Duodenal mucosa (tissue), 2 donors: ENCODE results near the gene EIF5A.

ENCODE experiments used
- H3K27ac ChIP-seq: one replicate; pipeline ENCODE4 v1.7.0; 2013; ENCODE audit warnings: low read depth, low read length
- H3K27me3 ChIP-seq, 2 donors: one replicate each; pipeline ENCODE4 v1.7.0; 2013; ENCODE audit warnings: low read length in 2 of 2, control low read depth in 1 of 2; ENCODE audit not compliant: insufficient read depth in 2 of 2, control insufficient read depth in 1 of 2
- H3K36me3 ChIP-seq, 2 donors: one replicate each; pipeline ENCODE4 v1.7.0; 2013; ENCODE audit warnings: low read length in 2 of 2, control low read depth in 1 of 2; ENCODE audit not compliant: insufficient read depth in 2 of 2, control insufficient read depth in 1 of 2
- H3K4me1 ChIP-seq, 2 donors: one replicate each; pipeline ENCODE4 v1.7.0; 2013; ENCODE audit warnings: low read length in 2 of 2, control low read depth in 1 of 2; ENCODE audit not compliant: insufficient read depth in 2 of 2, control insufficient read depth in 1 of 2
- H3K4me3 ChIP-seq, 2 donors: one replicate each; pipeline ENCODE4 v1.7.0; 2013; ENCODE audit warnings: low read length in 2 of 2, low read depth in 1 of 2
- H3K9ac ChIP-seq, 2 donors: one replicate each; pipeline ENCODE4 v1.7.0; 2013; ENCODE audit warnings: low read length in 2 of 2, low read depth in 1 of 2
- H3K9me3 ChIP-seq, 2 donors: one replicate each; pipeline ENCODE4 v1.7.0; 2013; ENCODE audit warnings: low read length in 2 of 2, control low read depth in 1 of 2; ENCODE audit not compliant: control insufficient read depth in 1 of 2

Gene EIF5A

DNA sequence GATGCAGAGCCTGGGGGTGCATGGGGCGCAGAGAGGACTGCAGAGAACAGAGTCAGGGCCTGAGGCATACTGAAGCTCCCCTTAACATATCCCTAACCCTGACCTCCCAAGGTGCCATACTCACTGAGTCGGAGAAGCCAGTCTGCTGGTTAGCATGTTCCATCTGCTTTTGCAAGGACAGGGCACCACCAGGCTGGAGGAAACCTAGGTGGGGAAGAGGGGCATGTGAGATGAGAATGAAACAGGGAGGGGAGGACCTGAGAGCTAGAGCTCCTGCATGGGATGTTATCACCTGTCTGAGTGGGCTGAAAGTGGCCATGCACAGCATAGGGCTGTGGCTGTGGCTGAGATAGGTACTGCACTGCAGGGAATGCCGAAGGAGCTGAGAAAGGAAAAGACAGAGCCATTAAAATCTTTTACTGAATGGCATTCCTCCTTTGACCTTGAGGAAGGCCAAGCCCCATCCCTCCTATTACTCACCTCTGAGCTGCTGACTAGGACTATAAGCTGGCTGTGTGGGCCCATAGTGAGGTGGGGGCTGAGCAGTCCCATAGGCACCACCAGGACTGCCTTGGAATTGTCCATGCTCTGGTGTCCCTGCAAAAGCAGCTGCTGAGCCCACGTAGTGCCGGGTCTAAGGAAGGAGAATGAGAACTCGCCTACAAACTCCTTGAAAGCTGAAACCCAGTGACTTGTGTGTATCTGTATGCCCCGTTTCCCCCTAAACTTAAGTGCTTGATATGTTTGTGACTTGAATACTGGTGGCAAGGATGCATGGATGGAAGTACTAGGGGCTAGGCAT is 5.9 kb downstream of the EIF5A start:
- peak overlapping the region in 1 of 2 donors; percentile 21 for H3K9ac ChIP-seq
- peaks cover 52 to 62% of the 10 kb centered on the region in 2 donors for H3K36me3 ChIP-seq
- H3K27ac ChIP-seq, result no peak overlapping the region
- H3K9me3 ChIP-seq, result no peaks in the 10 kb centered on the region
- H3K4me3 ChIP-seq, result no peak overlapping the region
- no peaks in the 10 kb centered on the region for H3K27me3 ChIP-seq
- peaks cover 41 to 43% of the 10 kb centered on the region in 2 donors for H3K4me1 ChIP-seq

DNA sequence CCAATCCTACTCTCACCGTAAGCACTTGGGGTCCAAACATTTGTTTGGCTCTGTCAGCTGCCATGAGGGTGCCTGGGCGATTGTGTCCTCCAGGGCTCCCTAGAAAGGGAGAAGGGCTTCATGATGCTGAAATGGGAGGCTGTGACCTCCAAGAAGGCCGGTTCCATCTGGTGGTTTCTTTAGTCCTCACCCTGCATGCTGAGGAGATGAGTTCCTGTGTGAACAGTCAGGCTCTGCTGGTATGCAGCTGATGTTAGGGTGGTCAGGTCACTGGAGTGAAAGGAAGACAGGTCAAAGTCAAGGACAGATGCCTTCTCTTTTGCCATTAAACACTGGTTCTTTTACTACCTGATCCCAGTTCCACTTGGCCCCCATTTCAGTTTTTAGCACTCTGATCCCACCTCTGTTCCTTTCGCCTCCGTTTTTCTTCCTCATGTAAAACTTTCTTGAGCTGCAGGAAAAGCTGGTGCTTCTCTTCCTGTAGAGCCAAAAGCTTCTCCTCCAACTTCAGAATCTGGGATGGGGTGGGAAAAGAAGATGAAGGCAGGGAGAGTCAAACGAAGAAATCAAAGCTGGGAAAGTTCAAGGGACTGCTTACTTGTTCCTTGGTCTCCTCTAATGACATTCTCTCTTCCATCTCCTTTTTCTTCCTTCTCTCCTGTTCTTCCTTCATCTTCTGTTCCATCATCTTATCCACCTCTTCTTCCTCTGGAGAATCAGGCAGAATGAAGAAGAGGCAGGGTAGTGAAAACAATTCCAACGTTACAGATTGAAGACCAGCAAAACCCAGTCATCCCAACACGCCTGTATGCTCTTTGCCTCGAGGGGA is 6.7 kb downstream of the EIF5A start:
- H3K27me3 ChIP-seq, result no peaks in the 10 kb centered on the region
- H3K36me3 ChIP-seq, result peaks cover 60 to 70% of the 10 kb centered on the region in 2 donors
- H3K4me3 ChIP-seq, result peak overlapping the region; percentile 89 to 92
- H3K27ac ChIP-seq, result no peak overlapping the region
- peaks cover 37 to 44% of the 10 kb centered on the region in 2 donors for H3K4me1 ChIP-seq
- no peaks in the 10 kb centered on the region for H3K9me3 ChIP-seq
- peak overlapping the region; percentile 87 to 90 for H3K9ac ChIP-seq

DNA sequence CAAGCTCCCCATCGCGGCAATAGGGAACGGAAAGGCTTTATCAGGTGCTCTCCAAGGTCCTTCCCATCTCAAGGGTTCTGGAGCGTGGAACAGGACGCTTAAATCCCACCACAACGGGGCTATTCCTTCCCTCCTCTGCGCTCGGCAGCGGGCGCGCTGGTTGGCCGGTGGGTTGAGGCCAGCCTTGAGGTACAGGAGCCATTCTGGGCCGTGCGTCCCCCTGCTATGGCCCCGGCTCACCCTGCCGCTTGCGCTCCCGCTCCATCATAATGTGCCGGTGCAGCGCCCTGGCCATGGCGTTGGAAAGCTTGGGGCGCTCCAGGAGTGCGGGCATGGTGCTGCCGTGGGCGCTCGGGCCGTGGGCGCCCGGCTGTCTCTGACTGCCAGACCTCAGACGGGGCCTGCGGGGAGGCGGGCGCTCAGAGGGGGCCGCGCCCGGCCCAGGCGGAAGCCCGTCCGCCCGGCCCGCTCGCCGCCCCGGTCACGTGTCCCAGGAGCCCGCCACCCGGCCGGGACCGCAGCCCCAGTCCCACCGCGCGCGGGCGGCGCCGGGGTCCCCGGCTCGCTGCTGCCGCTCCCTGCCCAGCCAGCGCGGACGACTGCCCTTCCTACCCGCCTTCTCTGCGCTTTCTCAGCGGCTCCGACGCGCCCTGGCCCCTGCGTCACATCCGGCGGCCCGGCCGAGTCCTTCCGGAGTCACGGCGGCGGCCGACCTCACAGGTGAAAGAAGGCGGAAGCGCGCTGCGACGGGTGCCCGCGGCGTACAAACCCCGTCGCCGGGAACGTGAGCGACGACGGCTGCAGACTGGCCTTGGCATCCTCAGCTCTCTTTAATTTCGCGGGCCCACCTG is 7.5 kb downstream of the EIF5A start, which contains the start of gene GPS2:
Gene GPS2 (minus strand): TSS at position 642 of the 851 bp plus-strand sequence. CDS start 308 bp downstream, at position 334.
- H3K4me1 ChIP-seq, result peaks cover 29 to 35% of the 10 kb centered on the region in 2 donors

DNA sequence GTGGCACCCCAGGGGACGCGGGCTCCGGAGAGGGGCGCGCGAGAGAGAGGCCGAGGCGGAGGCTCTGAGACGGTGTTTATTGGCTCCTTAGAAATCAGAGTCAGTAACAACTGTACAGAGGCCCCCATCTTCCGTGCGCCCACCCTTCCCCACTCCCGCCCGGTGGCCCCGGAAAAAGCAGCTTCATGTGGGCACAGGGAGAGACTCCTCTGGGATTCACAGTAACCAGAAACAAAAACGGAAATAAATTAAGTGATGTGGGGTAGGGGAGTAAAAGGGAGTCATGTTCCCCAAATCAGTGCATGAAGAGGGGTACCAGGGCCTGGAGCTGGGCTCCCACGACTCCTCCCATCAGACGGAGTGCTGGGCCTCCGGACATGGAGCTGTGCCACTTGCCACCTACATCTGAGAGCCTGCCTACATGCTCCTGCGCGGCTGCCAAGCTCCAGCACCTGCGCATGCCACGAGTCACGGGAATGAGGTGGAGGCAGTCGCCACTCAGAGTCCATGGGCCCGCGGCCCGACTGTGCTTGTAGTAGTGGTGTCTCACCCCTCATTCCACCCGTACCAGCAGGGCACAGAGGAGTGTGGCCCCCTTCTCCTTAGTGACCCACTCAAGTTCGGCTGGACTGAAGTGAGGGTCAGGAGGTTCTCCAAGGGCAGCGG is 8.3 kb downstream of the EIF5A start:
- H3K4me1 ChIP-seq, result peaks cover 24 to 31% of the 10 kb centered on the region in 2 donors
- H3K27ac ChIP-seq, result peak overlapping the region; percentile 84
- H3K4me3 ChIP-seq, result peak overlapping the region; percentile 80 to 92
- H3K36me3 ChIP-seq, result peaks cover 49 to 65% of the 10 kb centered on the region in 2 donors
- no peaks in the 10 kb centered on the region for H3K27me3 ChIP-seq
- H3K9ac ChIP-seq, result peak overlapping the region; percentile 76 to 90
- H3K9me3 ChIP-seq, result no peaks in the 10 kb centered on the region

More for the DNA sequence above, 7.5 kb downstream of the EIF5A start, which contains the start of gene GPS2:
- peaks cover 52 to 66% of the 10 kb centered on the region in 2 donors for H3K36me3 ChIP-seq
- peak within 1 kb of the TSS; percentile 87 to 90 for H3K9ac ChIP-seq
- H3K4me3 ChIP-seq, result peak within 1 kb of the TSS; percentile 89 to 92
- H3K27me3 ChIP-seq, result no peaks in the 10 kb centered on the region
- H3K9me3 ChIP-seq, result no peaks in the 10 kb centered on the region
- H3K27ac ChIP-seq, result peak within 1 kb of the TSS; percentile 84

DNA sequence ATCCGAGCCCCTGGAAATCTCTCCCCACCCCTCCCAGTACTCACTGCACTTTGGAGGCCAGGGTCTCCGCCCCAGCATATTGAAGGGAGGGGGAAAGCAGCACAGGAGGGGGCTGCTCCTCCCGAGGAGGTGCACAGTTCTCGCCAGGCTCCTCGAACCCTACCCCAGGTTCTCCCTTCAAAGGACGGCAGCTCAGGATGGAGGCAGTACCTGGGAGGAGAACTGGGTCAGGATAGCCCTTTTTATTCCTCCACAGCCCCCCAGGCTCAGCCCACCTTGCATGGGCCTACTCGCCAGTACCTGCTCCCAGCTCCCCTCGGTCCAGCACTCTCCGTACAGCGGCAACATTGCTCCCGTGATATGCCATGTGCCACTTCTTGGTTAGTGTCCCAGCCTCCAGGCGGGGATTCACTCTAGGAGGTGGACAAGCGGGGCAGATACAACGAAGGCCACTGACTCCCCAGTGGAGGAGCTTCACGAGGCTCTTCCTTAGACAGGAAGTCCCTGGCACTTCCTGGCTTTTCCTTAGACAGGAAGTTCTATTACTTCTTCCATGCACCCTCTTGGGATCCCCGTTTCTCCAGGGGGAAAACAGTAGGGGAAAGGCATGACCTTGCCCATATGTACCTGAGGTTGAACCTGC is 9.9 kb downstream of the EIF5A start:
- peaks cover 47 to 64% of the 10 kb centered on the region in 2 donors for H3K36me3 ChIP-seq

DNA sequence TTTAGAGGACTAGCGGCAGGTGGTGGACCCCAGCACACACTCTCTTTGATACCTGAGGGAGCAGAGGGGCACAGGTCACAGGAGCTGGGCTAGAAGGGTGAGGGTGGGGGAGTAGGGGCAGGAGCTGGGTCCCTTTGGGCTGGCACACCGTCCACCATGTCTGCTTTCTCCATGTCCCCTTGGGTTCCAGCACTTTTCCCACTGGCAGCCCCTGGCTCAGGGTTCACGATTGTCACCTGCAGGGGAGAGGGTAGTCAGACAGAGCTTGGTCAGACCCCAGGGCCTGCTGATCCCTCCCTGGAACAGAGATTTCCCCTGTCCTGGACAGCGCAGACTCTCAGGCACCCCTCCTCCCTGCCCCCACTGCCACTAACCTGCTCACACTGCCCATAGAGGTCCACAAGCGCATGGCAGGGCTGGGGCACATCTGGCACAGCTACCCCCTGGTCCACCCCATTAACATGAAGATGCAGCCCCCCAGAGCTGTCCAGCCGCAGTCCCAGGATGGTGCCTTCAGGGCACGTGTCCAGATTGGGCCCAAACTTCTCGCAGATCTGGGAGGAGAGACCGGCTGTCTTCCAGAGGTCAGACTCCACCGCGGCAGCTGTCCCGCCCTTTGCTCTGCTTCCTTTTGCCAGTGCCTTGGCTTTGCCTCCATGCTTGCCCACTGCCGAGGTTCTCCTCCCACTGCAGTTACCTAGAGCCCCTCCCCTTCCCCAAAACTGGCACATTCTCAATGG is 10.9 kb downstream of the EIF5A start:
- Histone ChIP-seq H3K4me1 (peaks cover 19 to 31% of the 10 kb centered on the region in 2 donors), H3K36me3 (peaks cover 46 to 64% of the 10 kb centered on the region in 2 donors), H3K4me3 (no peak overlapping the region), H3K9ac (no peak overlapping the region), H3K9me3 (no peaks in the 10 kb centered on the region), H3K27me3 (no peaks in the 10 kb centered on the region), H3K27ac (no peak overlapping the region)

More for the DNA sequence above, 9.9 kb downstream of the EIF5A start:
- no peak overlapping the region for H3K4me3 ChIP-seq
- H3K4me1 ChIP-seq, result peaks cover 24 to 31% of the 10 kb centered on the region in 2 donors
- no peak overlapping the region for H3K9ac ChIP-seq
- no peaks in the 10 kb centered on the region for H3K9me3 ChIP-seq
- H3K27me3 ChIP-seq, result no peaks in the 10 kb centered on the region
- no peak overlapping the region for H3K27ac ChIP-seq

DNA sequence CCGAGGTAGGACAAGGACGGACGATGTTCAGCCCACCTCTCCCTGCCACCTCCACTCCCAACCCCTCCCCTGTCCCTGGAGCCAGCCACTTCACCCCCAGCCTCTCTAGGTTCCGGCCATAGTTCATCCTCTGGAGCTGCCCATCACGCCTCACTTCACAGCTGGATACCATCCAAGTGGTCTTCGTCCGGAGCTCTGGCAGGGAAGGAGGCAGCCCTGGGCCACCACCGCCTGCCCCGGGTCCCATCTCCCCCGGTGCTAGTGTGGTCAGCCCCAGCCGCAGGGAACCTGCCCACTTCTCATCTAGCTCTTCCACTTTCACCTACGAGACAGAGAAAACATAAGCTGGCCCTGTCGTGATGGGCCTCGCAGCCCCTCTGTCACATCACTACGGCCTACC is 14.0 kb downstream of the EIF5A start:
- no peak overlapping the region for H3K4me3 ChIP-seq

DNA sequence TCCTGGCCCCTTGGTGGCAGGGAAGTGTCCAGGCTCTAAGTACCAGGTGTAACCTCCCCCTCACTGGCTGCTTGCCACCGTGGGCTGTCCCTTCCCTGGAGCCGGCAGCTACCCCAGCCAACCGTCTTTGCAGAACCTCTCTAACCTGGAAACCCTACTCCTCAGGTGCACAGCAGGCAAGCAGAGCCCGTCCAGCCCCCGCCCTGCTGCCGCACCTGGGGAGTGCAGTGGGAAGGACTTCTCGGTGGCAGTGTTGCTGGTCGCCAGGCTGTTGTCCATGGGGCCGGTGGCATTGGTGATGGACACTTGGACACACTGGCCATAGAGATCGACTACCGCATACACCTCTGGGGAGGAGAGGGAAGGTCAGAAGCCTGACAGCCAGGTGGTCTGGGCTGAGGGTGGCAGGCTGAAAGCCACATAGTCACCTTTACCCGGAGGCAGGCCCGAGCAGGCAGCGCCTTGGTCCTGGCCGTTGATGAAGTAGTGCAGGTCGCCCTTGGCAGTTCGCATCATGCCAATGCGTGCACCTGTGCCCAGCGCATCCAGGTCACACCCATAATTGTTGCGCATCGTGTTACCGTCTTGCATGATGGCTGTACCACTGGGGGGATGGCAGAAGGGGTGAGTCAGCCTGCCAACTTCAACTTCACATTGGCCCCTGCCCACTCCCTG is 15.2 kb downstream of the EIF5A start:
- no peak overlapping the region for H3K9ac ChIP-seq
- H3K4me3 ChIP-seq, result no peak overlapping the region
- peaks cover 0 to 10% of the 10 kb centered on the region in 2 donors for H3K4me1 ChIP-seq
- H3K36me3 ChIP-seq, result peaks cover 47 to 75% of the 10 kb centered on the region in 2 donors
- no peaks in the 10 kb centered on the region for H3K9me3 ChIP-seq
- no peaks in the 10 kb centered on the region for H3K27me3 ChIP-seq
- H3K27ac ChIP-seq, result no peak overlapping the region

More for the DNA sequence above, 14.0 kb downstream of the EIF5A start:
- H3K9ac ChIP-seq, result no peak overlapping the region
- peaks cover 49 to 83% of the 10 kb centered on the region in 2 donors for H3K36me3 ChIP-seq
- peaks cover 0 to 9% of the 10 kb centered on the region in 2 donors for H3K4me1 ChIP-seq
- H3K27me3 ChIP-seq, result no peaks in the 10 kb centered on the region
- H3K9me3 ChIP-seq, result no peaks in the 10 kb centered on the region
- no peak overlapping the region for H3K27ac ChIP-seq
